ENCODE results near the gene CYP2S1.
"Not testable (repeated sequence)": the region's sequence is repeated elsewhere in the genome, so short reads cannot be mapped to it uniquely, and the experiment has no call there.

CYP2S1 gene

GRCh38 chr19:41192574-41193429 is at the start of gene CYP2S1:
CYP2S1 (plus strand) TSS chr19:41193219; CDS start chr19:41193265, 46 bp downstream.
- H3K27ac ChIP-seq = no peak within 1 kb of the TSS
- H2AFZ ChIP-seq (ENCODE audit: low read depth) = no peak within 1 kb of the TSS; the same call in 1 of the 2 replicates
- H3K9ac ChIP-seq = no peak within 1 kb of the TSS

GRCh38 chr19:41144403-41144802 is 48.6 kb upstream of the CYP2S1 start:
- Histone ChIP-seq H4K20me1 (ENCODE audit: insufficient read depth) (no peaks in the 10 kb centered on the region), H3K4me2 (no peak overlapping the region), H3K27ac (no peak overlapping the region), H3K4me3 (IDR thresholded peaks at IDR 0.05; ENCODE audit: insufficient read depth, low read depth, low read length) (no peak overlapping the region), H3K4me1 (ENCODE audit: low read depth, poor library complexity, severe bottlenecking) (no peaks in the 10 kb centered on the region), H2AFZ (ENCODE audit: low read depth) (no peak overlapping the region), H3K79me2 (ENCODE audit: insufficient read depth, low read depth) (no peaks in the 10 kb centered on the region), H3K36me3 (ENCODE audit: insufficient read depth) (no peaks in the 10 kb centered on the region), H3K9ac (no peak overlapping the region), H3K27me3 (ENCODE audit: insufficient read depth, low read depth) (no peaks in the 10 kb centered on the region)
- peak; percentile 92 for TF ChIP-seq CTCF (conservative IDR thresholded peaks at IDR 0.05; ENCODE audit: low read depth, low read length)

More at GRCh38 chr19:41192574-41193429, at the start of gene CYP2S1:
- no peaks in the 10 kb centered on the region for H3K4me1 ChIP-seq (ENCODE audit: low read depth, poor library complexity, severe bottlenecking)
- H3K27me3 ChIP-seq (ENCODE audit: insufficient read depth, low read depth) = peaks cover 42% of the 10 kb centered on the region
- H3K36me3 ChIP-seq (ENCODE audit: insufficient read depth) = no peaks in the 10 kb centered on the region
- no peak within 1 kb of the TSS for H3K4me2 ChIP-seq
- H3K4me3 ChIP-seq (IDR thresholded peaks at IDR 0.05; ENCODE audit: insufficient read depth, low read depth, low read length) = no peak within 1 kb of the TSS
- no peak for TF ChIP-seq CTCF (conservative IDR thresholded peaks at IDR 0.05; ENCODE audit: low read depth, low read length)
- no peaks in the 10 kb centered on the region for H4K20me1 ChIP-seq (ENCODE audit: insufficient read depth)
- H3K79me2 ChIP-seq (ENCODE audit: insufficient read depth, low read depth) = no peaks in the 10 kb centered on the region

GRCh38 chr19:41149831-41150230 is 43.2 kb upstream of the CYP2S1 start:
- Histone ChIP-seq H2AFZ (ENCODE audit: low read depth) (no peak overlapping the region), H3K9ac (no peak overlapping the region), H3K4me2 (no peak overlapping the region), H3K4me1 (ENCODE audit: low read depth, poor library complexity, severe bottlenecking) (no peaks in the 10 kb centered on the region), H4K20me1 (ENCODE audit: insufficient read depth) (no peaks in the 10 kb centered on the region), H3K79me2 (ENCODE audit: insufficient read depth, low read depth) (no peaks in the 10 kb centered on the region), H3K27me3 (ENCODE audit: insufficient read depth, low read depth) (no peaks in the 10 kb centered on the region), H3K27ac (no peak overlapping the region), H3K36me3 (ENCODE audit: insufficient read depth) (no peaks in the 10 kb centered on the region), H3K4me3 (IDR thresholded peaks at IDR 0.05; ENCODE audit: insufficient read depth, low read depth, low read length) (no peak overlapping the region)
- TF ChIP-seq CTCF (conservative IDR thresholded peaks at IDR 0.05; ENCODE audit: low read depth, low read length) = no peak

GRCh38 chr19:41150986-41151385 is 42.0 kb upstream of the CYP2S1 start:
- not testable (repeated sequence) for H3K4me2 ChIP-seq; H3K27ac ChIP-seq; H3K9ac ChIP-seq; H2AFZ ChIP-seq (ENCODE audit: low read depth); H3K79me2 ChIP-seq (ENCODE audit: insufficient read depth, low read depth); H3K27me3 ChIP-seq (ENCODE audit: insufficient read depth, low read depth); H3K4me3 ChIP-seq (IDR thresholded peaks at IDR 0.05; ENCODE audit: insufficient read depth, low read depth, low read length); H4K20me1 ChIP-seq (ENCODE audit: insufficient read depth); H3K36me3 ChIP-seq (ENCODE audit: insufficient read depth); H3K4me1 ChIP-seq (ENCODE audit: low read depth, poor library complexity, severe bottlenecking)

GRCh38 chr19:41154060-41154459 is 39.0 kb upstream of the CYP2S1 start:
- Histone ChIP-seq H3K4me2 (no peak overlapping the region), H3K27ac (no peak overlapping the region), H3K4me3 (IDR thresholded peaks at IDR 0.05; ENCODE audit: insufficient read depth, low read depth, low read length) (no peak overlapping the region), H4K20me1 (ENCODE audit: insufficient read depth) (no peaks in the 10 kb centered on the region), H3K79me2 (ENCODE audit: insufficient read depth, low read depth) (no peaks in the 10 kb centered on the region), H3K9ac (no peak overlapping the region), H3K4me1 (ENCODE audit: low read depth, poor library complexity, severe bottlenecking) (no peaks in the 10 kb centered on the region), H2AFZ (ENCODE audit: low read depth) (no peak overlapping the region), H3K36me3 (ENCODE audit: insufficient read depth) (no peaks in the 10 kb centered on the region), H3K27me3 (ENCODE audit: insufficient read depth, low read depth) (no peaks in the 10 kb centered on the region)
- TF ChIP-seq CTCF (conservative IDR thresholded peaks at IDR 0.05; ENCODE audit: low read depth, low read length) = no peak

Measured in KMS-11 (cell line).